GM12878 (cell line): ENCODE data around the gene CREB3L1. TPM values are rescaled to one million over a fixed set of nuclear protein-coding genes. Genes with fewer than 3 reads are reported as not detected.

Source experiments
- ATAC-seq: fragments of 200-7000 bp; cut with Tn5 transposase; 3 replicates; pipeline ENCODE4 v1.9.1; 2020; ENCODE audit warnings: mild to moderate bottlenecking, moderate library complexity
- BruUV-seq: library from RNA; stranded (reverse); fragments of 400-500 nt; replicated peaks from 2 replicates; lab custom pipeline; 2021; lab: Mats Ljungman, UMichigan
- CTCF ChIA-PET: fragments of 300-600 bp; sonication (Branson Sonifier 250); formaldehyde crosslinking; extraction: SDS; loops from one replicate; lab custom pipeline; 2021; ENCODE audit warnings: inconsistent platforms; lab: Yijun Ruan, JAX
- POLR2A ChIA-PET: fragments of 350-600 bp; formaldehyde crosslinking; extraction: SDS; loops from one replicate; lab custom pipeline; 2021; ENCODE audit warnings: inconsistent platforms; lab: Charles Lee
- RAD21 ChIA-PET: fragments of 300-600 bp; sonication (Branson Sonifier 250); formaldehyde crosslinking; loops from one replicate; lab custom pipeline; 2023; ENCODE audit warnings: antibody characterized with exemption; ENCODE audit not compliant: unreplicated experiment; lab: Charles Lee
- SMC1A ChIA-PET: fragments of 300-600 bp; sonication (Branson Sonifier 250); formaldehyde crosslinking; loops from one replicate; lab custom pipeline; 2023; ENCODE audit not compliant: unreplicated experiment, uncharacterized antibody; lab: Charles Lee
- DNase-seq: peaks from one replicate; pipeline ENCODE4 v3.0.0-alpha.2; 2011; ENCODE audit warnings: low read depth, low spot score
- FAIRE-seq: peaks from 3 replicates; lab custom pipeline; 2011; peaks lifted over from hg19 to GRCh38; lab: Jason Lieb, UNC
- H2AFZ ChIP-seq: 2 replicates; pipeline ENCODE4 v1.6.0; 2011; ENCODE audit warnings: low read depth, low read length, control low read depth; ENCODE audit not compliant: control insufficient read depth
- H3K27ac ChIP-seq: 2 replicates; pipeline ENCODE4 v1.5.1; 2011; ENCODE audit warnings: control low read depth; ENCODE audit not compliant: control insufficient read depth, insufficient read depth
- H3K27me3 ChIP-seq, 2 experiments: replicated peaks in 1 of 2; 2 replicates each; pipeline versions ENCODE4 v1.6.0 to v1.6.1; 2011; ENCODE audit warnings: low read length in 1 of 2; ENCODE audit not compliant: control insufficient read depth in 2 of 2, insufficient read depth in 2 of 2
- H3K36me3 ChIP-seq, 2 experiments: 2 replicates each; pipeline ENCODE4 v1.5.1; 2011; ENCODE audit warnings: low read length in 1 of 2; ENCODE audit not compliant: control insufficient read depth in 2 of 2, insufficient read depth in 2 of 2
- H3K4me1 ChIP-seq: 2 replicates; pipeline ENCODE4 v1.6.1; 2011; ENCODE audit warnings: mild to moderate bottlenecking, low read length, moderate library complexity, mixed read lengths; ENCODE audit not compliant: control insufficient read depth, insufficient read depth
- H3K4me2 ChIP-seq: 2 replicates; pipeline ENCODE4 v1.6.0; 2011; ENCODE audit warnings: control low read depth; ENCODE audit not compliant: control insufficient read depth, insufficient read depth
- H3K4me3 ChIP-seq: fragments of 200-600 bp; sonication (generic); 2 replicates; pipeline ENCODE4 v1.5.1; 2016
- H3K79me2 ChIP-seq: 2 replicates; pipeline ENCODE4 v1.6.0; 2011; ENCODE audit warnings: low read length; ENCODE audit not compliant: control insufficient read depth, insufficient read depth
- H3K9ac ChIP-seq: 2 replicates; pipeline ENCODE4 v1.8.0; 2011; ENCODE audit warnings: low read length, control low read depth, mixed read lengths; ENCODE audit not compliant: control insufficient read depth, insufficient read depth
- H3K9me3 ChIP-seq: replicated peaks from 3 replicates; pipeline ENCODE4 v1.5.1; 2011; ENCODE audit warnings: mild to moderate bottlenecking, low read length; ENCODE audit not compliant: control insufficient read depth, insufficient read depth
- H4K20me1 ChIP-seq: 2 replicates; pipeline ENCODE4 v1.6.0; 2011; ENCODE audit not compliant: control insufficient read depth, insufficient read depth
- CEBPB ChIP-seq, 2 experiments: fragments of 150-350 bp in 1 of 2; IDR thresholded peaks; 2 replicates each; pipeline ENCODE4 v1.6.1; 2012 to 2014; ENCODE audit warnings: low read depth in 2 of 2, low read length in 2 of 2, borderline replicate concordance in 1 of 2, inconsistent platforms in 1 of 2
- LARP7 ChIP-seq: fragments of 450-650 bp; IDR thresholded peaks from 2 replicates; pipeline ENCODE4 v1.6.1; 2017; ENCODE audit warnings: mild to moderate bottlenecking
- MYB ChIP-seq: fragments of 150-350 bp; IDR thresholded peaks from 2 replicates; pipeline ENCODE4 v1.6.1; 2014; ENCODE audit warnings: mild to moderate bottlenecking, low read depth, low read length, borderline replicate concordance
- WGBS: methylation state at CpG from one replicate; pipeline ENCODE4 v1.1.6; 2016; ENCODE audit warnings: low lambda C conversion rate; ENCODE audit not compliant: insufficient replicate concordance, insufficient coverage; ENCODE audit errors: missing lambda C conversion rate; 5-methylcytosine and 5-hydroxymethylcytosine counted together
- in situ Hi-C: fragments of 300-500 bp; cut with MboI; formaldehyde crosslinking; loops from 9 replicates; pipeline ENCODE4 v1.14.3; 2018; ENCODE audit warnings: mixed read lengths
- intact Hi-C: fragments of 100-400 bp; cut with micrococcal nuclease; formaldehyde crosslinking; loops from one replicate; pipeline ENCODE4 v1.14.2; 2022; ENCODE audit not compliant: unreplicated experiment
- polyA plus RNA-seq, 11 experiments: library from polyadenylated mRNA; depleted of rRNA in 4 of 11; unstranded in 6 of 11; stranded (reverse) in 5 of 11; fragments of >200 nt; fragmentation: Nextera tagmentation in 4 of 11; fragmentation: Illumina TruSeq in 1 of 11; extraction: Ambion mirVana in 4 of 11; extraction: Trizol in 1 of 11; gene quantifications; 1 replicate in 1 of 11; 2 replicates in 10 of 11; pipeline versions ENCODE4 v1.2.1 to v1.2.3, GENCODE V29; 2011 to 2016; ENCODE audit warnings: inconsistent platforms in 2 of 11, missing spikeins in 2 of 11, low read depth in 1 of 11
- total RNA-seq, 4 experiments: library from RNA; depleted of rRNA in 3 of 4; stranded (reverse); fragments of >200 nt in 3 of 4; fragmentation: Illumina TruSeq in 1 of 4; extraction: Trizol in 1 of 4; gene quantifications; 2 replicates each; pipeline versions ENCODE4 v1.2.1 to v1.2.3, GENCODE V29; 2013 to 2021
- TF ChIP-seq, protein P1 (sequence below): fragments of 450-650 bp; formaldehyde crosslinking; IDR thresholded peaks from 2 replicates; pipeline ENCODE4 v1.4.0; 2020; ENCODE audit warnings: mild to moderate bottlenecking, moderate library complexity

The CREB3L1 gene
- total and polyA plus RNA-seq, 10 of the 15 experiments (the other 5 are each of a cell fraction or from before 2014, with no cell fraction given), result 0.03 to 1.4 (median 0.22) TPM

DNA sequence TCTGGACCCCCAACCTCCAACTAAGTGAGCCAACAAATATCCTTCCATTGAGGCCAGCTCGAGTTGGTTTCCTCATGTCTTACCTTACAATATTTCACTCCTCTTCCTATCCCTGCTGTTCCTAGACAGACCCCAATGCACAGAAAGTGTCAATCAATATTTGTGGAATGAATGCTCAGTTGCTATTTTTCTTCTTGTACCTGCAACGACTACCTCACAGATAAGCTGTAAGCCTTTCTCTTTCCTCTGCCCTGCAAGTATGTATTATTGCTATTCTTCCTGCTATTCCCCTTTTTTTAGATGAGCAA is 26.8 kb upstream of the CREB3L1 start:
- CTCF ChIA-PET, result interaction anchor here (1.1 to 17.5 kb wide), 8 partner anchors 10 to 244 kb away, joined by 3 to 626 read pairs (median 4); partner anchors contain the start of gene CREB3L1
- no peak overlapping the region for H3K9ac ChIP-seq
- BruUV-seq, result no TSS peak

More for the DNA sequence above, 26.8 kb upstream of the CREB3L1 start:
- RAD21 ChIA-PET, result interaction anchor here (1.2 to 16.5 kb wide), 3 partner anchors 15 to 111 kb away, joined by 4 to 316 read pairs (median 10); no protein-coding TSS in a partner anchor
- no peaks in the 10 kb centered on the region for H3K9me3 ChIP-seq
- 42% methylated on average over 2 of the region's 2 CpGs for WGBS
- no peaks in the 10 kb centered on the region for H3K27me3 ChIP-seq
- H3K4me1 ChIP-seq, result peaks cover 15% of the 10 kb centered on the region
- in situ Hi-C loops, result no loop called here
- no peak for FAIRE-seq
- ATAC-seq, result no peak
- DNase-seq, result no peak
- no peak overlapping the region for H2AFZ ChIP-seq
- no peak overlapping the region for H3K4me2 ChIP-seq
- H3K79me2 ChIP-seq, result no peaks in the 10 kb centered on the region
- SMC1A ChIA-PET, result interaction anchor here (1.2 to 5.5 kb wide), 5 partner anchors 11 to 397 kb away, joined by 3 to 73 read pairs (median 4); no protein-coding TSS in a partner anchor
- H4K20me1 ChIP-seq, result no peaks in the 10 kb centered on the region
- POLR2A ChIA-PET, result interaction anchor here (0.6 to 1.0 kb wide), 3 partner anchors 9 to 1130 kb away, joined by 3 to 4 read pairs (median 3); no protein-coding TSS in a partner anchor
- TF ChIP-seq CEBPB (IDR thresholded peaks at IDR 0.05; ENCODE audit: borderline replicate concordance in 1 of 2, low read depth in 2 of 2, low read length in 2 of 2), result no peak
- no peak for TF ChIP-seq LARP7
- TF ChIP-seq, protein P1, sequence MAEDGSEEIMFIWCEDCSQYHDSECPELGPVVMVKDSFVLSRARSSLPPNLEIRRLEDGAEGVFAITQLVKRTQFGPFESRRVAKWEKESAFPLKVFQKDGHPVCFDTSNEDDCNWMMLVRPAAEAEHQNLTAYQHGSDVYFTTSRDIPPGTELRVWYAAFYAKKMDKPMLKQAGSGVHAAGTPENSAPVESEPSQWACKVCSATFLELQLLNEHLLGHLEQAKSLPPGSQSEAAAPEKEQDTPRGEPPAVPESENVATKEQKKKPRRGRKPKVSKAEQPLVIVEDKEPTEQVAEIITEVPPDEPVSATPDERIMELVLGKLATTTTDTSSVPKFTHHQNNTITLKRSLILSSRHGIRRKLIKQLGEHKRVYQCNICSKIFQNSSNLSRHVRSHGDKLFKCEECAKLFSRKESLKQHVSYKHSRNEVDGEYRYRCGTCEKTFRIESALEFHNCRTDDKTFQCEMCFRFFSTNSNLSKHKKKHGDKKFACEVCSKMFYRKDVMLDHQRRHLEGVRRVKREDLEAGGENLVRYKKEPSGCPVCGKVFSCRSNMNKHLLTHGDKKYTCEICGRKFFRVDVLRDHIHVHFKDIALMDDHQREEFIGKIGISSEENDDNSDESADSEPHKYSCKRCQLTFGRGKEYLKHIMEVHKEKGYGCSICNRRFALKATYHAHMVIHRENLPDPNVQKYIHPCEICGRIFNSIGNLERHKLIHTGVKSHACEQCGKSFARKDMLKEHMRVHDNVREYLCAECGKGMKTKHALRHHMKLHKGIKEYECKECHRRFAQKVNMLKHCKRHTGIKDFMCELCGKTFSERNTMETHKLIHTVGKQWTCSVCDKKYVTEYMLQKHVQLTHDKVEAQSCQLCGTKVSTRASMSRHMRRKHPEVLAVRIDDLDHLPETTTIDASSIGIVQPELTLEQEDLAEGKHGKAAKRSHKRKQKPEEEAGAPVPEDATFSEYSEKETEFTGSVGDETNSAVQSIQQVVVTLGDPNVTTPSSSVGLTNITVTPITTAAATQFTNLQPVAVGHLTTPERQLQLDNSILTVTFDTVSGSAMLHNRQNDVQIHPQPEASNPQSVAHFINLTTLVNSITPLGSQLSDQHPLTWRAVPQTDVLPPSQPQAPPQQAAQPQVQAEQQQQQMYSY, result no peak
- no peak for TF ChIP-seq MYB
- no peak overlapping the region for H3K27ac ChIP-seq
- intact Hi-C loops, result no loop called here
- no peak overlapping the region for H3K4me3 ChIP-seq
- no peaks in the 10 kb centered on the region for H3K36me3 ChIP-seq
